SIG-M5 treated with dmso at 0.1 percent for 504 hours (cell line): ENCODE data around the gene GPC1.

Experiments
- DNase-seq: peaks from one replicate; lab custom pipeline; 2025; ENCODE audit not compliant: unreplicated experiment; lab: John Stamatoyannopoulos, UW

The GPC1 gene

GRCh38 chr2:240442891-240443715 is 7.6 kb downstream of the GPC1 start:
- no peak for DNase-seq

DNA sequence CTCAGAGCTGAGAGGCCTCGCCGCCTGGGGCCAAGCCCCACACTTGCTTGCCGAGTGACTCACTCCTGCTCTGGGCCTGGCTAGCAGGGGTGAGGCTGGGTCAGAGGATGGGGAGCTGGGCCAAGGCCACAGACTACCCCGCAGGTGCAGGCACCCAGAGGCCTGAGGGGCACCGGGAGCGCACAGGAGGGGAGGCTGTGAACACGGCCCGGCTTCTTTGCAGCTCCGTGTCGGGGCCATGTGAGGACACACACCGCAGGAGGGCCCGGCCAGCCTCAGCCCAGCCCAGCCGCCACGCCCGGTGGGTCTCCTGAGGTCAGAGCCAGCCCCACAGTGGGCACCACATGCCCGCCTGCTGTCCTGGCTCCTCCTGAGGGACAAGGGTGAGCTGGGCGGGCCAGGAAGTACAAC is 8.4 kb downstream of the GPC1 start:
- DNase-seq: no peak

- no peak for DNase-seq
These were observed 9.0 kb downstream of the GPC1 start for GRCh38 chr2:240444464-240444863.

GRCh38 chr2:240445961-240446663 is 10.6 kb downstream of the GPC1 start:
- no peak for DNase-seq

DNA sequence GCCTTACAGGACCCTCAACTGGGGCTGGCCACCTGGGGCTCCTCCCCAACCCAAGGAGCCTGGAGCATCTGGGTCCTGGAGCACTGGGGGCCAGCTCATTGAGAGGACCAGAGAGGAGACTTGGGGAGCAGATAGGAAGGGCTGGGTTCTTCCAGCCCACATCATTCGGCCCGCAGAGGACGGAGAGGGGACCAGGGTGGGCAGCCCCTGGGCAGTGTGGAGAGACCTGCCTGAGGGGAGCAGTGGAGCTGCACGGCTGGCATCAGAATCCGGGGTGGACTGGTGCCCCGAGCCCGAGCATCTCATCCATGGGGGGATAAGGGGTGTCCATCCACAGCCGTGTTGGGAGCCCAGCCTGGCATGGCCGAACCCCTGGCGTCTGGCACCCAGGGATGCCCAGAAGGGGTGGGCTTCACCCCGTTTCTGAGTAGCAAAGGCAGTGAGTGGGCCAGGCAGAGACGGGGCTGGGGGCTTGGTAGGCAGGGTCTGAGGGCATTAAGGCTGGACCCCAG is 11.3 kb downstream of the GPC1 start:
- no peak for DNase-seq

- no peak for DNase-seq
These were observed 11.9 kb downstream of the GPC1 start for GRCh38 chr2:240447331-240447730.

- no peak for DNase-seq
These were observed 12.5 kb downstream of the GPC1 start for GRCh38 chr2:240447934-240448333.

DNA sequence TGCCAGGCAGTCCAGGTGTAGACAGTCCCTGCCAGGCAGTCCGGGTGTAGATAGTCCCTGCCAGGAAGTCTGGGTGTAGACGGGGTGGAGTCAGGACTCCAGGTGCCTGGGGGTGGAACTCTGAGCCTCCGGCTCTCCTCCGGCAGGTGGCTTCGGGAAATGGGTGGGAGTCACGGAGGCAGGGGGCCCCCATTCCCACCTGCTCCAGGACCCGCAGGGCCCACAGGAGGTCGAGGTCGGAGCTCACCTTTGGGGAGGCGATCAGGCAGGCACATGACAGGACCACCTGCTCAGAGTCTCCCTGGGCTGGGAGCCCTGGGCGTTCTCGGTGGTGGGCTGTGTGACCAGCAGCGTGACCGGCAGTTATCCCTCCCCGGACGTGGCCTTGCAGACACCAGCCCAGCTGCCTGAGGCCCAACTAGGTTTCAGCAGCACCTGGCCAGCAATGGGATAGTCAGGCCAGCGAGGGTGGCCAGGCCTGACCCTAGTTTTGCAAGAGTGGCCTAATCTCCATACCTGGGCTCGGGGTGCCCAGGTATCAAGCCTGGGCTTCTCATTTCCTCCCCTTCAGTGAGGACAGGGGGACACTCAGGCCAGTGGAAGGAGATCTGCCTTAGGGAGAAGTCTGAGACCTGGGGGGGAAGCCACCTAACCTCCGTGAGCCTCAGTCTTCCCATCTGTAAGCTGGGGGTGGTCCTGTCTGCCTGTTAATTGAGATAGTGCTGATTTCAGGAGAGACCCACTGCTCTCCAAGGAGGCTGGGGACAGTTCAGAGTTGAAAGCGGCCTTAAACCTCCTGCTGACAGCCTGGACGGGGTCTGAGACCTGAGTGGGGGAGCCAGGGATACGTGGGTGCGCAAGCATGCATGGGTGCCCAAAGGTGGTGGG is 13.2 kb downstream of the GPC1 start:
- no peak for DNase-seq

DNA sequence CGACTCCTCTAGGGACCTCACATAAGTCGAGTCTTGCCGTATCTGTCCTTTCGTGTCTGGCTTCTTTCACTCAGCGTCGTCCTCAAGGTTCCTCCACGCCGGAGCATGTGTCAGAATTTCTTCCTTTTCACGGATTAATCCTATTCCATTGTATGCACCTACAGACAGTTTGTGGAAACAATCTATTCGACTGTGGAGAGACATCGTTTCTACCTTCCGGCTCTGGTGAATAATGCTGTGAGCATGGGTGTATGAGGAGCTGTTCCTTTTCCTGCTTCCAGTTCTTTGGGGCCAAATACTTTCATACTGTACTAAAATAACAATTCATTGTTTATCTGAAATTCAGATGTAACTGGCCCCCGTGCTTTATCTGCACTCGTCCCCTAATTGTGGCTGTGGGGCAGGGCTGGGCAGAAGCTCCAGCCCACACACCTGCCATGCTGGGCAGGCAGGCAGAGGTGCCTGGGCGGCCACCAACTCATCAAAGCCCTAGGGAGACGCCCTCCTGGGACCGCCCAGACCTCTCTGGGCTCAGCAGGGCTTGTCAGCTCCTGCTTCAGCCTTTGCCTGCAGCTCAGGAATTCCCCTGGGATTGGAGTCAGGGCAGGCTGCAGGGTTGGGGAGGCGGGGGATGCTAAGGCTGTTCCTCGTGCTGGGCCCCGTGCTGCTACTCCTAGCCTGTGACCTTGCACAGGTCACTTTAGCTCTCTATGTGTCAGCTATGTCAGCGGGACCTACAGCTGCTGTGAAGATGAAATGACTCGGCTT is 14.5 kb downstream of the GPC1 start:
- DNase-seq: no peak

DNA sequence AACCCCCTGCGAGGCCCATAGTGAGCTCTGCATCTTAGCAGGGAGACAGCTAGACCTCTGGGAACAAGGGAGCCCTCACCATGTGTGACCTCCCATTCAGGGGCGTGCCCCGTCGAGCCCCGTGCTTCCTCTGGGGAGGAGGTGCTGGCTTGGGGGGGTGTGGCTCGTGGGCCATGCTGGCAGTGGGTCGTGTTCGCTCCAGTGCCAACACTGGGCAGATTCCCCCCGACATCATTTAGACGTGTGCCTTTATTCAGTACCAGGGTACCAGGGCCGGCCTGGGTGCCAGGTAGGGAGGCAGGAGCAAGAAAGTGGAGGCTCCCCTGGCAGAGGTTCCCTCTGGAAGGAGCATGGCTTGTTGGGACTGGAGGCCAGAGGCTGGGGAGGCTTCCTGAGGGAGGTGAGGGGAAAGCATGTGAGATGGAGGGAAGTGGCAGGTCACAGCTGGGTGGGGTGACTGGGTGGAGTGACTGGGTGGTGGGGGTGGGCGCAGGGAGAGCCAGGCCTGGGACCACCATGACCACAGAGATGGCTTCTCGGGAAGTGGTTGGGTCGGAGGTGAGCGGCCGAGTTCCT is 15.2 kb downstream of the GPC1 start:
- no peak for DNase-seq

- no peak for DNase-seq
These were observed 15.7 kb downstream of the GPC1 start for GRCh38 chr2:240451108-240451611.

- DNase-seq: no peak
These were observed 16.5 kb downstream of the GPC1 start for GRCh38 chr2:240451791-240452461.

- DNase-seq: no peak
These were observed 17.2 kb downstream of the GPC1 start for GRCh38 chr2:240452462-240453256.

DNA sequence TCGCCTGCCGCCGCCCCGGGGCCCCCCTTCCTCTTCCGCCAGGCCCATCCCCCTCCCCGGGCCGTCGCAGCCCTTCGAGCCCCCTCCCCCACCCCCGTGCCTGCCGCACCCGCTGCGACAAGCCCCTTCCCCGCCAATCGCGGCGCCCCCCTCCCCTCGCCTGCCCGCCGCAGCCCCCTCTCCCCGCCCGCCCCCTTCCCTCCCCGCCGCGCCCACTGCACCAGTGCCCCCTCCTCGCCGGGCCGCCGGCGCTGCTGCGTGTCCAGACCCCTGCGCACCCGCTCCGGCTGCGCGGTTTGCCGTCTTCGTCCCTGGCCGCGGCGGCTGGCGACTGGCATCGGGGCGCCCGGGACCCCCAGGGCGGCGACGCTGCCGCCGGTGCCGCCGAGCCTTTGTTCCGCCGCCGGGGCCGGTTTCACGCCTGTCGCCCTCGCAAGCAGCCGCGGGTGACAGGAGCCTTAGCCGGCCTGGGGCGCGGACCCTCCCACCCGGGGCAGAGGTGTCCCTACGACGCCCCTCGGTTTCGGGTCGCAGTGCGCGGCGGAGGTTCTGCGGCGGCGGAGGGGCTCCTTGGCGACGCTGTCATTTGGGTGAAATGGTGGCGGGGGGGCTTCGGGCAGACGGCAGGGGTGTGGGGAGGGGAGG is 18.1 kb downstream of the GPC1 start:
- no peak for DNase-seq

DNA sequence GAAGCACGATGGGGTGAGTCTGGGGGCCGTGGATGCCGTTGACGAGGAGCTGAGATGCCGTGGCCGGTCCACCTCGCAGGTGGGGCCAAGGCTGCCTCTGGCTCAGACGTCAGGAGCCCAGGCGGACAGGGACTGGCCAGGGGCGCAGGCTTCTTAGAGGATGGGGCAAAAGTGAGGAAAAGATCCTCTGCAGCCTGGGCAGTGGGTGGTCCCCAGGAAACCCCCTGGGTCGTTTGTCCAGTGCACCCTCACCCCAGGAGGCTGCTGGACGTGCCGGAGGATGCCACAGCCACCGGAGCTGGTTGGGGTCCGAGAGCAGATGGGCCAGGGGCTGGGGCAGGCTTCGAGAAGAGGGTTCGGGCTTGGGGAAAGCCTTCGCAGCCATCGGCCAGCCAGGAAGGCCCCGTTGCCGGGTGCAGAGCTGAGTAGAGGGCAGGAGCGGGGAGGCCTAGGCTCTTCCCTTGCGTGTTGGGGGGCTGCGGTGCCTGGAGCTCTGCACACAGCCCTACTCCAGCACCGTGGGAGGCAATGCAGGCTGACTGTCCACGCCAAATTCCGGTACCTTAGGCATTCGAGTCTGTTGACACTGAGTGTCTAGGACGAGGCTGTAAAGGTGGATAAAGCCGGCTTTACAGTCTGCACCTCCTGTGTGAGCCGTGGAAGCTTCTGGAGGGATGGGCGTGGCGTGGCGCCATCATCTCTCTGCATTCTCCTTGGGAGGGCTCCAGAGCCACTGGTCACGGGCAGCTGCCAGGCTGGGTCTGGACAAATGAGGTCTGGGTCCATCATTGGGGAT is 18.8 kb downstream of the GPC1 start:
- DNase-seq: no peak

- no peak for DNase-seq
These were observed 19.8 kb downstream of the GPC1 start for GRCh38 chr2:240455272-240455646.

DNA sequence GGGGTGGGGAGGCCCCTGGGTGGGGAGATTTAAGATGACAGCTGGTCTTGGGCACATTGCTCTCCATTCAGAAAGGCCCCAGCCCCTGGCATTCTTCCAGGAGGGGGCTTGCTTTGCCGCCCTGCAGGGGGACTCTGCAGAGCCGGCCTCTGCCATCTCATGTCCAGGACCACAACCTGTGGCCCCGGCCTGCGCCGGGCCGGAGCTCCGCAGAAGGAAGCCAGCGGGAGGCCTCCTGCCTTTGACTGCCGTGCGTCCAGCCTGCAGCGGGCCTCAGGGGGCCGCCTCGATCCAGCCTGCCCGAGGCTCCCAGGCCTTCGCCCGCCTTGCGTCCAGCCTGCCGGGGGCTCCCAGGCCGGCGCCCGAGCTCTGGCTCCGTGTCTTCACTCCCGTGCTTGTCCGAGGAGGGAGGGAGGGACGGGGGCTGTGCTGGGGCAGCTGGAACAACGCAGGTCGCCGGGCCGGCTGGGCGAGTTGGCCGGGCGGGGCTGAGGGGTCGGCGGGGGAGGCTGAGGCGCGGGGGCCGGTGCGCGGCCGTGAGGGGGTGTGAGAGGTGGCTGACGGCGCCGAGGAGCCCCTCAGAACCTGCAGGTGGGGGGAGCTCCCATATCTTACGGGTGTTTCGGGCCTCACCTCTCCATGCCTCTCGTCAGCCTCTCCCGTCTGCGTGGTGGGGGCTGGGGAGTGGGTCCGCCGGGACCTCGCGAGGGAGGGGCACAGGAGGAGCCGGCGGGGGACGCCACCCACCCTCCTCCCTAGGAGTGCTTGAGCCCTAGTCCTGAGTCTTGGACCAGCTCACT is 20.4 kb downstream of the GPC1 start:
- DNase-seq: no peak
